Brain microvascular endothelial cell (primary cell): Measurements from ENCODE around the gene EIF2AK3.

Experiments
- DNase-seq: peaks from one replicate; pipeline ENCODE4 v3.0.0-alpha.2; 2020
- H3K27ac ChIP-seq: fragments of 250-450 bp; sonication (Bioruptor Pico); 2 replicates; pipeline ENCODE4 v1.5.1; 2020; ENCODE audit warnings: mild to moderate bottlenecking, moderate library complexity
- H3K27me3 ChIP-seq: fragments of 250-450 bp; sonication (Bioruptor Pico); replicated peaks from 2 replicates; pipeline ENCODE4 v1.5.1; 2020; ENCODE audit warnings: mild to moderate bottlenecking
- H3K36me3 ChIP-seq: fragments of 250-450 bp; sonication (Bioruptor Pico); replicated peaks from 2 replicates; pipeline ENCODE4 v1.5.1; 2020; ENCODE audit warnings: mild to moderate bottlenecking
- H3K4me3 ChIP-seq: 2 replicates; pipeline ENCODE4 v1.5.1; 2011; ENCODE audit warnings: low read depth, mild to moderate bottlenecking, control low read depth, low read length, moderate library complexity
- in situ Hi-C: cut with HindIII; loops from 2 replicates; pipeline ENCODE4 v1.10.0; 2017; ENCODE audit warnings: low sequenced_read_pairs, low pct_ligation_motif_present
- TF ChIP-seq, protein P1 (sequence below): IDR thresholded peaks from 2 replicates; pipeline ENCODE4 v1.5.1; 2011; ENCODE audit warnings: low read depth, mild to moderate bottlenecking, moderate library complexity, low read length, control low read depth, inconsistent platforms; ENCODE audit errors: missing control alignments

EIF2AK3 gene

DNA sequence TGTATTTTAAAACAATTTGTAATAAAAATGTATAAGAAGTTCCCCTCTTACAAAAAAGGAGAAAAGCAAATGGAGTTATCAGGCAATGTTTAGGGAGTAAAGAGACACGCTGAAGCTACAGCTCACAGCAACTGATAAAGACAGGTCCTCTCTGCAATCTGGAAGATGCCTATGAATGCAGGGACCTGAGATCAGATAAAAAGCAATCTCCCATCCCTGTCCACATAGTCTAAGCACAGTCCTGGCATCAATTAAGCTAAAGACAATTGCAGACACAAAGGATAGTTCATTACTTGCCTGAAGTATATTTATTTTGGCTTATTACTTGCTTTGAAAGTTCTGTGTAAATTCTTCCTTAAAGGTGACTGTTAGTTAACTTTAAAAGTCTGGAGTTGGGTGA, 5.0 kb downstream of the EIF2AK3 start:
- Histone ChIP-seq H3K4me3 (no peak overlapping the region), H3K27me3 (no peaks in the 10 kb centered on the region), H3K36me3 (peaks cover 4% of the 10 kb centered on the region), H3K27ac (no peak overlapping the region)
- TF ChIP-seq, protein P1, sequence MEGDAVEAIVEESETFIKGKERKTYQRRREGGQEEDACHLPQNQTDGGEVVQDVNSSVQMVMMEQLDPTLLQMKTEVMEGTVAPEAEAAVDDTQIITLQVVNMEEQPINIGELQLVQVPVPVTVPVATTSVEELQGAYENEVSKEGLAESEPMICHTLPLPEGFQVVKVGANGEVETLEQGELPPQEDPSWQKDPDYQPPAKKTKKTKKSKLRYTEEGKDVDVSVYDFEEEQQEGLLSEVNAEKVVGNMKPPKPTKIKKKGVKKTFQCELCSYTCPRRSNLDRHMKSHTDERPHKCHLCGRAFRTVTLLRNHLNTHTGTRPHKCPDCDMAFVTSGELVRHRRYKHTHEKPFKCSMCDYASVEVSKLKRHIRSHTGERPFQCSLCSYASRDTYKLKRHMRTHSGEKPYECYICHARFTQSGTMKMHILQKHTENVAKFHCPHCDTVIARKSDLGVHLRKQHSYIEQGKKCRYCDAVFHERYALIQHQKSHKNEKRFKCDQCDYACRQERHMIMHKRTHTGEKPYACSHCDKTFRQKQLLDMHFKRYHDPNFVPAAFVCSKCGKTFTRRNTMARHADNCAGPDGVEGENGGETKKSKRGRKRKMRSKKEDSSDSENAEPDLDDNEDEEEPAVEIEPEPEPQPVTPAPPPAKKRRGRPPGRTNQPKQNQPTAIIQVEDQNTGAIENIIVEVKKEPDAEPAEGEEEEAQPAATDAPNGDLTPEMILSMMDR: no peak
- in situ Hi-C loops: no loop called here
- DNase-seq: no peak

GRCh38 chr2:88621432-88621831, 5.8 kb downstream of the EIF2AK3 start:
- in situ Hi-C loops: no loop called here
- TF ChIP-seq, protein P1: no peak
- no peak for DNase-seq
- Histone ChIP-seq H3K4me3 (no peak overlapping the region), H3K36me3 (no peaks in the 10 kb centered on the region), H3K27ac (no peak overlapping the region), H3K27me3 (no peaks in the 10 kb centered on the region)

DNA sequence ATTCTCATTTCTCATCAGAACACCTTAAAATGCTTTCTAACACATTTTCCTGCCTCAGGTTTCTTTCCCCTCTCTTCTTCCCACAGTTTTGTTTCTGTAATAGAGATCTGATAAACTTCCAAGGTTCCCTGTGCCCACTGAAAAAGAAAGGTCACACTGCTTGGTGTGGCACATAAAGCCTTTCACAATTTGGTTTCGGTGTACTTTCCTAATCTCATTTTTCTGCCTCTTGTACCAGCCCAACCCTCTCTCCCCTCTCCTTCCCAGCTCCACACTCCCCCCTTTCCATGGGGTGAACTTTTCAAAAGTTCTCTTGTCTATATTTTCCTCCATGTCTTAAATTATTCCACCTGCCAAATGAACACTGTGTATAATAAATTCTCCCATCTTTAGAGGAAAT, 7.2 kb downstream of the EIF2AK3 start:
- Histone ChIP-seq H3K36me3 (no peaks in the 10 kb centered on the region), H3K27me3 (no peaks in the 10 kb centered on the region), H3K27ac (no peak overlapping the region), H3K4me3 (no peak overlapping the region)
- no peak for DNase-seq
- in situ Hi-C loops: no loop called here
- TF ChIP-seq, protein P1: no peak

DNA sequence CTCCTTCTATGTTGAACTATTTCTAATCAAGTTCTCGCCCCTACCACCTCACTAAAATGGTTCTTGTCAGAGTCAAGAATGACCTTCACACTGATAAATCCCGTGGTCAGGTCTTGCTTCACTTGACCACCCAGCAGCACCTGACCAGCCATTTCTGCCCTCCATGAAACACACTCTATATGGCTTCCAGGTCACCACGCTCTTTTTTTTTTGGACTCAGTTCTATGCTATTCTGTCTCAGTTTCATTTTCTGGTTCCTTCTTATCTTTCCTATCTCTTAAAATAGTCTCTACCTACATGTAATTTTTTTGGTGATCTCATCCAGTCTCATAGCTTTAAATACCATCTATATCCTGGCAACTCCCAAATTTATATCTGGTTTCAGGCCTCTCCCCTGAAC, 11.4 kb downstream of the EIF2AK3 start:
- TF ChIP-seq, protein P1: no peak
- in situ Hi-C loops: no loop called here
- DNase-seq: no peak
- Histone ChIP-seq H3K36me3 (no peaks in the 10 kb centered on the region), H3K27me3 (no peaks in the 10 kb centered on the region), H3K27ac (no peak overlapping the region), H3K4me3 (no peak overlapping the region)

- in situ Hi-C loops: no loop called here
- TF ChIP-seq, protein P1: no peak
- H3K36me3 ChIP-seq: no peaks in the 10 kb centered on the region
- H3K27me3 ChIP-seq: no peaks in the 10 kb centered on the region
- no peak for DNase-seq
- H3K27ac ChIP-seq: no peak overlapping the region
- no peak overlapping the region for H3K4me3 ChIP-seq
Measured at GRCh38 chr2:88614497-88615157, 12.6 kb downstream of the EIF2AK3 start.

GRCh38 chr2:88613921-88614320, 13.3 kb downstream of the EIF2AK3 start:
- Histone ChIP-seq H3K36me3 (no peaks in the 10 kb centered on the region), H3K4me3 (no peak overlapping the region), H3K27ac (no peak overlapping the region), H3K27me3 (no peaks in the 10 kb centered on the region)
- no peak for DNase-seq
- in situ Hi-C loops: no loop called here
- TF ChIP-seq, protein P1: no peak
